A375 (cell line): ENCODE measurements around the gene CAMK1G. TPM values are rescaled to one million over a fixed set of nuclear protein-coding genes. Genes with fewer than 3 reads are reported as not detected.

Experiments
- total RNA-seq: library from RNA; depleted of rRNA; stranded (reverse); fragments of >200 nt; shearing (Covaris generic); gene quantifications from 2 replicates; pipeline ENCODE4 v1.2.3, GENCODE V29; 2014; rRNA removed

Gene CAMK1G
- not detected in 2 replicates for total RNA-seq

GRCh38 chr1:209583408-209583807 lies at the start of gene CAMK1G:
TSS of gene CAMK1G (plus strand) at chr1:209583714. CDS start at chr1:209594984, 11,270 bp downstream.

DNA sequence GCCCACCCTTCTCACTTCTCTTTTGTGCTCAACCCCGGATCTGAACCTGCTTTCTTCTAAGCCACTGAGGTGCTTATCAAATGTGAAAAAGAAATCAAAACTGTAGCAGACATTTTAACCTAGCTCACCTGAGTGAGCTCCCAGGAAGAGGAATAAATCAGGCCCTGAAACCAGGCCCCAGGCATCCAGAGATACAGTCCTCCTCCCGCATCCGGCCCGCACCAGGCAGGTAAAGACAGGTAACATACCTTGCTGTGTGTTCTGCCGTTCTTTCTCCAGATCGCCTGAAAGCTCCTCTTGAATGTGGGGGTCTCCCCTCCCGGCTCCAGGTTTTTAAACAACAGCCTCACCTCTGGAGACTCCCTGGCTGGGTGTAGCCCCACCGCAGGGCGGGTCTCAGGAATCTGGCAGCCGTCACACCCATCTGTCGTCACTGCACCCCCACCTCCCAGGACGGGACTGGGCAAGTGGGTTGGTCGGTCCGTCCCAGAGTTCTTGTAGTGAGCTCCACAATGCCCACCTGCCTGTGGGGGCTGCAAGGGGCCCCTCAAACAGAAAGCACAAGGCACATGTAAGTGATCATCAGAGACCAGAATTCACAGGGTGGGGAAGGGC lies 68.7 kb downstream of the CAMK1G start, which contains the start of gene LAMB3:
TSS of gene LAMB3 (minus strand) at position 305 of the 615 bp plus-strand sequence. CDS start 1,481 bp downstream, outside the sequence.

Other genes with a start within 250 kb of the CAMK1G start
- 14.7 and 24.7 TPM in 2 replicates for gene LAMB3, start 68.7 kb downstream of the CAMK1G start, total RNA-seq
- gene G0S2, start 91.7 kb downstream of the CAMK1G start, total RNA-seq, result not detected in 2 replicates
- not detected in 2 replicates for gene HSD11B1, start 121.1 kb downstream of the CAMK1G start, total RNA-seq
- gene TRAF3IP3, start 172.3 kb downstream of the CAMK1G start, total RNA-seq, result not detected in 2 replicates
- 2.1 and 2.6 TPM in 2 replicates for gene C1orf74, start 200.8 kb downstream of the CAMK1G start, total RNA-seq
- gene IRF6, start 222.4 kb downstream of the CAMK1G start, total RNA-seq, result 0.03 and 0.04 TPM in 2 replicates
- 16.2 and 17.0 TPM in 2 replicates for gene UTP25, start 244.3 kb downstream of the CAMK1G start, total RNA-seq